LNCaP clone FGC (cell line): Measurements from ENCODE around the gene PRPF18.

ENCODE experiments used
- DNase-seq: peaks from one replicate; pipeline ENCODE4 v3.0.0-alpha.2; 2011; ENCODE audit warnings: low read depth
- H3K4me3 ChIP-seq: 2 replicates; pipeline ENCODE4 v1.5.1; 2011; ENCODE audit warnings: mild to moderate bottlenecking, low read depth, low read length, control low read depth
- CTCF ChIP-seq: IDR thresholded peaks from 2 replicates; pipeline ENCODE4 v1.5.1; 2012; ENCODE audit warnings: mild to moderate bottlenecking; ENCODE audit not compliant: control insufficient read depth, insufficient read depth; ENCODE audit errors: extremely low read depth

Gene PRPF18

GRCh38 chr10:13637894-13638293 lies 51.1 kb downstream of the PRPF18 start:
- DNase-seq: no peak
- H3K4me3 ChIP-seq: no peak overlapping the region
- no peak for TF ChIP-seq CTCF

- DNase-seq: no peak
- TF ChIP-seq CTCF: no peak
- H3K4me3 ChIP-seq: no peak overlapping the region
Observed at GRCh38 chr10:13642293-13642692, 55.5 kb downstream of the PRPF18 start.

- no peak overlapping the region for H3K4me3 ChIP-seq
- TF ChIP-seq CTCF: no peak
- DNase-seq: no peak
Observed at GRCh38 chr10:13643016-13643415, 56.3 kb downstream of the PRPF18 start.

- DNase-seq: no peak
- no peak overlapping the region for H3K4me3 ChIP-seq
- no peak for TF ChIP-seq CTCF
Observed at GRCh38 chr10:13644866-13645265, 58.1 kb downstream of the PRPF18 start.

GRCh38 chr10:13648425-13648824 lies 61.7 kb downstream of the PRPF18 start:
- H3K4me3 ChIP-seq: no peak overlapping the region
- TF ChIP-seq CTCF: no peak
- no peak for DNase-seq

- TF ChIP-seq CTCF: 0 out of 2 replicates have a peak, but pooled peaks have one; percentile 12
- no peak overlapping the region for H3K4me3 ChIP-seq
Observed at GRCh38 chr10:13649844-13650520, 63.2 kb downstream of the PRPF18 start.

GRCh38 chr10:13650961-13651360 lies 64.2 kb downstream of the PRPF18 start:
- no peak for DNase-seq
- no peak for TF ChIP-seq CTCF
- H3K4me3 ChIP-seq: no peak overlapping the region

More at GRCh38 chr10:13649844-13650520, 63.2 kb downstream of the PRPF18 start:
- no peak for DNase-seq
